Activated CD4-positive, alpha-beta T cell treated with anti-CD3 and anti-CD28 coated beads for 36 hours (primary cell): ENCODE data around the gene LRRC55. TPM values are rescaled to one million over a fixed set of nuclear protein-coding genes. Genes with fewer than 3 reads are reported as not detected.

ENCODE experiments used
- ATAC-seq: fragments of 200-7000 bp; cut with Tn5 transposase; one replicate; pipeline ENCODE4 v1.10.0; 2021; ENCODE audit warnings: mild to moderate bottlenecking, moderate library complexity
- CTCF ChIA-PET: fragments of 350-600 bp; sonication (Branson Sonifier 250); formaldehyde crosslinking; loops from one replicate; lab custom pipeline; 2021; ENCODE audit warnings: antibody characterized with exemption; lab: Charles Lee
- POLR2A ChIA-PET: fragments of 350-600 bp; sonication (Branson Sonifier 250); formaldehyde crosslinking; loops from one replicate; lab custom pipeline; 2021; ENCODE audit warnings: antibody characterized with exemption, inconsistent platforms; lab: Charles Lee
- DNase-seq: peaks from one replicate; pipeline ENCODE4 v3.0.0-alpha.2; 2020
- H3K27ac Mint-ChIP-seq: one replicate; pipeline ENCODE4 v1.8.0; 2021; ENCODE audit warnings: mixed read lengths
- H3K27me3 Mint-ChIP-seq: one replicate; pipeline ENCODE4 v1.8.0; 2021; ENCODE audit warnings: mixed read lengths
- H3K36me3 Mint-ChIP-seq: one replicate; pipeline ENCODE4 v1.8.0; 2021; ENCODE audit warnings: low read depth, mixed read lengths
- H3K4me1 Mint-ChIP-seq: one replicate; pipeline ENCODE4 v1.8.0; 2021; ENCODE audit warnings: mixed read lengths
- H3K4me3 Mint-ChIP-seq: one replicate; pipeline ENCODE4 v1.8.0; 2021; ENCODE audit warnings: mild to moderate bottlenecking, moderate library complexity, mixed read lengths
- H3K9me3 Mint-ChIP-seq: one replicate; pipeline ENCODE4 v1.8.0; 2021; ENCODE audit warnings: low read depth, mixed read lengths
- intact Hi-C, 2 experiments: fragments of 100-400 bp; cut with DNase I in 1 of 2; cut with micrococcal nuclease in 1 of 2; formaldehyde crosslinking; loops; one replicate each; pipeline versions ENCODE4 v1.14.2 to v1.15.1; 2022 to 2024; cut with DNase I, micrococcal nuclease
- total RNA-seq, 2 experiments: library from RNA; stranded (reverse); gene quantifications; one replicate each; pipeline ENCODE4 v1.2.3, GENCODE V29; 2021

LRRC55 gene
- total RNA-seq, 2 experiments from 2014 or later = not detected

- intact Hi-C loops = no loop called here
- H3K4me3 Mint-ChIP-seq = no peak overlapping the region
- H3K27me3 Mint-ChIP-seq = peaks cover 29% of the 10 kb centered on the region
- no peaks in the 10 kb centered on the region for H3K36me3 Mint-ChIP-seq
- H3K9me3 Mint-ChIP-seq = no peaks in the 10 kb centered on the region
- no peak for ATAC-seq
- no peak overlapping the region for H3K27ac Mint-ChIP-seq
- ChIA-PET CTCF (no interaction called here), POLR2A (no interaction called here)
- peaks cover 4% of the 10 kb centered on the region for H3K4me1 Mint-ChIP-seq
- DNase-seq = no peak
Observed at GRCh38 chr11:57180964-57181363, 789 bp upstream of the LRRC55 start.

DNA sequence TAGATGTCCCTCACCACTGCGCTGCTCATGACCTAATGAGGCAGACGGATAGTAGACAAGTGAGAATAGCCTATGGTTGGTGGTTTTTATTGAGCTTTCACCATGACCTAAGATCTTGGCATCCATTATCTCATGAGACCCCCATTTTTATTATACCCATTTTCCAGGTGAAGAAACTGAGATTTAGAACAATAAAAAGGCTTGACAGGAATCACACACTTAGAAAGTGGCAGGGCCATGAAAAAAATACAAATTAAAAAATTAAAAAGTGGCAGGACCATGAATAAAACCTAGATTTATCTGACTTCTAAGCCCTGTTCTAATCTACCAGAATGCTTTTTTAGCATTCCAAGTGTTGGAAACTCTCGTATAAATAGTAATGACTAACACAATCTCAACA lies 1.1 kb downstream of the LRRC55 start:
- ChIA-PET CTCF (no interaction called here), POLR2A (no interaction called here)
- Mint-ChIP-seq H3K36me3 (no peaks in the 10 kb centered on the region), H3K4me1 (peaks cover 4% of the 10 kb centered on the region), H3K4me3 (no peak overlapping the region), H3K9me3 (no peaks in the 10 kb centered on the region), H3K27ac (no peak overlapping the region), H3K27me3 (peaks cover 22% of the 10 kb centered on the region)
- ATAC-seq = no peak
- DNase-seq = no peak
- intact Hi-C loops = no loop called here

DNA sequence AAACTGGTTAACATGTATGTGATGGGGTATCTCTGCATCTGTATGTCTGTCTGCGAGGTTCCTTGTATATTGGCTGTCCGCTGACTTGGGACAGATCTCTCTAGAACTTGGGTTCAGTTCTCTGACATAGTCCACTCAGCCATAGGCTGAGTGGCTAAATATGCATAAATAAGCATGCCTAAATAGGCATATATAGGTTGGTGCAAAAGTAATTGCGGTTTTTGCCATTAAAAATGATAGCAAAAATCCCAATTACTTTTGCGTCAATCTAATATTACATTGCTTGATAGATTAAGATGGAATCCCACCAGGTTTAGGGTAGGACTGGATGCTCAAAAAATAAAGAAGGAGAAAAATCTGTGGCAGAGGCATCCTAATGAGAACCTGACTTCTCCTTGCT lies 8.8 kb downstream of the LRRC55 start:
- DNase-seq = no peak
- ATAC-seq = no peak
- Mint-ChIP-seq H3K9me3 (no peaks in the 10 kb centered on the region), H3K27ac (no peak overlapping the region), H3K4me3 (no peak overlapping the region), H3K27me3 (peaks cover 14% of the 10 kb centered on the region), H3K36me3 (no peaks in the 10 kb centered on the region), H3K4me1 (no peaks in the 10 kb centered on the region)
- intact Hi-C loops = no loop called here
- POLR2A ChIA-PET = no interaction called here
- CTCF ChIA-PET = no interaction called here

DNA sequence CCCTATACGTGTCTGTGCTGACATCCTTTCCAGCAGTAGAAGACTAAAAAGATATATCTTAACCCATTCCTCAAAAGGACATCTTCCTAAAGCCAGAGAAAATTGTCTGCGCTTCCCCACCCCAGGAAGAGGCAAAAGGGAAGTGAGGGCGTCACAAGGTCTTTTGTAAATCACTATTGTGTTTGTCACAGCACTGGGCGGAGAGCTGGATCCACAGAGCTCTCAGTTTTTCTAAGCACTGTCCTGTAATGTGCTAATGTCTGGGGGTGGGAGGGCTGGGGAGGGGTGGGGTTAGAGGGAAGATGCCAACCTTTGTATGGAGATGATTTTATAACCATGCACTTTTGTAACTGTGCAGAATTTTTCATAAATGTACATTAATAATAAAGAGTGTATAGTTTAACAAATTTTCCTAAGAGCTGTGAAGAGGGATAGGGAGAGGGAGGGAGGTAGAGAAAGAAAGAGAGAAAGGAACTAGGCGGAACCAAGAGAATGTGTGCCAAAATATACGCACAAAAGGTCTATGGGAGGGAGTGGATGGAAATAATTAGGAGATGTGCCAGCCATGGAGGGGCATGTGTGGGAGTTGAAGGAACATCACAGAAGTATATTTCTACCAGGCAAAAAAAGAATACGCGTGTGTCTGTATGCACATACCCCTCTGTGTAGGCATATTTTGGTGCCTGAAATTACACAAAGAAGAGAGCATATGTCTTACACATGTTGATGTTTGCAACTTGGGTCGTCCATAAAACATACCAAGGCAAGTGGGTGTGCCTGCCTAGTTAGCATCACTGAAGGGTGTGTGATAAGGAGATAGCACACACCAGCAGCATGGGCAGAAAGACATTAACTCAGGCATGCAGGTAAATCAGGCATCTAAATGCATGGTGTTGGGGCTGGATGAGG lies 9.8 kb downstream of the LRRC55 start:
- Mint-ChIP-seq H3K9me3 (no peaks in the 10 kb centered on the region), H3K27me3 (peaks cover 14% of the 10 kb centered on the region), H3K4me3 (no peak overlapping the region), H3K36me3 (no peaks in the 10 kb centered on the region), H3K27ac (no peak overlapping the region), H3K4me1 (no peaks in the 10 kb centered on the region)
- POLR2A ChIA-PET = no interaction called here
- DNase-seq = no peak
- CTCF ChIA-PET = no interaction called here
- no peak for ATAC-seq
- intact Hi-C loops = no loop called here

GRCh38 chr11:57192316-57192715 lies 10.6 kb downstream of the LRRC55 start:
- no peaks in the 10 kb centered on the region for H3K4me1 Mint-ChIP-seq
- no peak for ATAC-seq
- no peaks in the 10 kb centered on the region for H3K9me3 Mint-ChIP-seq
- no peak overlapping the region for H3K27ac Mint-ChIP-seq
- CTCF ChIA-PET = no interaction called here
- intact Hi-C loops = no loop called here
- H3K36me3 Mint-ChIP-seq = no peaks in the 10 kb centered on the region
- POLR2A ChIA-PET = no interaction called here
- peaks cover 14% of the 10 kb centered on the region for H3K27me3 Mint-ChIP-seq
- no peak overlapping the region for H3K4me3 Mint-ChIP-seq
- DNase-seq = no peak

- Mint-ChIP-seq H3K27me3 (peaks cover 9% of the 10 kb centered on the region), H3K36me3 (no peaks in the 10 kb centered on the region), H3K9me3 (no peaks in the 10 kb centered on the region), H3K4me3 (no peak overlapping the region), H3K27ac (no peak overlapping the region), H3K4me1 (no peaks in the 10 kb centered on the region)
- DNase-seq = no peak
- ChIA-PET POLR2A (interaction anchor here (0.6 kb wide), 1 partner anchor 659 kb away, joined by 3 read pairs; no protein-coding TSS in a partner anchor), CTCF (no interaction called here)
- intact Hi-C loops = no loop called here
- ATAC-seq = no peak
Observed at GRCh38 chr11:57196596-57196995, 14.8 kb downstream of the LRRC55 start.

DNA sequence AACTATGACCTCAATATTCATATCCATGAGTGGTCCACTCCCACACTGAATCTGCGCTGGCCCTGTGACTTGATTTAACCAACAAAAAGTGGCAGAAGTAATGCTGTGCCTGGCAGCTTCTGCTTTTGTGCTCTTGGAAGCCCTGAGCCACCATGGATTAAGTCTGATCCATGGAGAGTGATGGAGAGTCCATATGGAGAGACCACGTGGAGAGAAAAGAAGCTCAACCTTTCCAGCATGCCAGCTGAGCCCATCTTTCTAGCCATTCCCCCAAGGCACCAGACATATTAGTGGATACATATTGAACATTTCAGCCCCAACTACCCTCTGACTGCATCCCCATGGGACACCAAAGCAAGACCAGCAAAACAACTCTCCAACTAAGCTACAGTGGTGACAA lies 16.0 kb downstream of the LRRC55 start:
- no peak overlapping the region for H3K4me3 Mint-ChIP-seq
- CTCF ChIA-PET = no interaction called here

DNA sequence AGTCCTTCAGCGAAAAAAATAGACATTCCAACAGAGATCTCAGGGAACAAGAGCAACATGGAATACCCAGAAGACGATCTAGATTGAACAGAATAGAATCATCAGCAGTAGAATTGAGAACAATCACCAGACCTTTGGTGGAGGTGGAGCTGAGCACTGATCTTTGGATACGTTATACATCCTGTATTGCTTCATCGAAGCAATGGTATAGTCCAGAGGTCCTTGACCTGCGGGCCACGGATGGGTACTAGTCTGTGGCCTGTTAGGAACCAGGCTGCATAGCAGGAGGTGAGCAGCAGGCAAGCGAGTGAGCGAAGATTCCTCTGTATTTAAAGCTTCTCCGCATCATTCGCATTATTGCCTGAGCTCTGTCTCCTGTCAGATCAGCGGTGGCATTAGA lies 17.6 kb downstream of the LRRC55 start:
- H3K27me3 Mint-ChIP-seq = peaks cover 5% of the 10 kb centered on the region
- ChIA-PET CTCF (no interaction called here), POLR2A (no interaction called here)
- no peak overlapping the region for H3K4me3 Mint-ChIP-seq
- H3K27ac Mint-ChIP-seq = no peak overlapping the region
- no peak for ATAC-seq
- no peaks in the 10 kb centered on the region for H3K4me1 Mint-ChIP-seq
- intact Hi-C loops = no loop called here
- H3K9me3 Mint-ChIP-seq = no peaks in the 10 kb centered on the region
- DNase-seq = no peak
- H3K36me3 Mint-ChIP-seq = no peaks in the 10 kb centered on the region

More for the DNA sequence above, 16.0 kb downstream of the LRRC55 start:
- Mint-ChIP-seq H3K4me1 (no peaks in the 10 kb centered on the region), H3K27me3 (peaks cover 9% of the 10 kb centered on the region), H3K27ac (no peak overlapping the region), H3K36me3 (no peaks in the 10 kb centered on the region), H3K9me3 (no peaks in the 10 kb centered on the region)
- no peak for ATAC-seq
- DNase-seq = no peak
- POLR2A ChIA-PET = no interaction called here
- intact Hi-C loops = no loop called here

- CTCF ChIA-PET = no interaction called here
- no peak overlapping the region for H3K27ac Mint-ChIP-seq
- H3K27me3 Mint-ChIP-seq = peaks cover 6% of the 10 kb centered on the region
- H3K9me3 Mint-ChIP-seq = no peaks in the 10 kb centered on the region
- POLR2A ChIA-PET = no interaction called here
- intact Hi-C loops = no loop called here
- H3K4me3 Mint-ChIP-seq = no peak overlapping the region
- DNase-seq = no peak
- ATAC-seq = no peak
- H3K4me1 Mint-ChIP-seq = no peaks in the 10 kb centered on the region
- no peaks in the 10 kb centered on the region for H3K36me3 Mint-ChIP-seq
Observed at GRCh38 chr11:57200917-57201316, 19.2 kb downstream of the LRRC55 start.

- intact Hi-C loops = no loop called here
- DNase-seq (no peak), ATAC-seq (no peak)
- Mint-ChIP-seq H3K27me3 (peaks cover 10% of the 10 kb centered on the region), H3K9me3 (no peaks in the 10 kb centered on the region), H3K36me3 (no peaks in the 10 kb centered on the region), H3K27ac (no peak overlapping the region), H3K4me3 (no peak overlapping the region), H3K4me1 (no peaks in the 10 kb centered on the region)
- POLR2A ChIA-PET = no interaction called here
- CTCF ChIA-PET = interaction anchor here (1.6 kb wide), 1 partner anchor 47 kb away, joined by 3 read pairs; no protein-coding TSS in a partner anchor
Observed at GRCh38 chr11:57202281-57202680, 20.5 kb downstream of the LRRC55 start.

DNA sequence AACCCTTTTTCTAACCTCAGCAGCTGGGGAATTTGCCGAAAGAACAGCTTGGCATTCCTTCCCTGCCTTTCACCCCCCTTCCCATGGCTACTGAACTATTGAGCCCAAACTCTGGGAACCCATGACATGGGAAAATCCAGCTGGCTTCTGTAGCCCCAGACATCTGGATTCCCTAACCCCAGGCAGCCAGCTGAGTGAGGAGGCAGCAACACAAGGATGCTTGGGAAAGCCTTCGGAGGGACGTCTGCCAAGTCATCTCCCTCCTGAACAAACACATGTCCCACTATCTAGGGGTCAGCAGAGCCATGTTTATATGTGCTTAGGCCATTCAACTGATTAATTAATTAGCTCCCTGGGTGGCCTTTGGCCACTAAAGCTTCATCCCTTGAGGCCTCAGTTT lies 21.6 kb downstream of the LRRC55 start:
- Mint-ChIP-seq H3K27me3 (peaks cover 13% of the 10 kb centered on the region), H3K9me3 (no peaks in the 10 kb centered on the region), H3K4me3 (no peak overlapping the region), H3K27ac (no peak overlapping the region), H3K4me1 (no peaks in the 10 kb centered on the region), H3K36me3 (no peaks in the 10 kb centered on the region)
- ChIA-PET CTCF (interaction anchor here (1.6 kb wide), 1 partner anchor 46 kb away, joined by 3 read pairs; no protein-coding TSS in a partner anchor), POLR2A (no interaction called here)
- no peak for DNase-seq
- intact Hi-C loops = no loop called here
- no peak for ATAC-seq

DNA sequence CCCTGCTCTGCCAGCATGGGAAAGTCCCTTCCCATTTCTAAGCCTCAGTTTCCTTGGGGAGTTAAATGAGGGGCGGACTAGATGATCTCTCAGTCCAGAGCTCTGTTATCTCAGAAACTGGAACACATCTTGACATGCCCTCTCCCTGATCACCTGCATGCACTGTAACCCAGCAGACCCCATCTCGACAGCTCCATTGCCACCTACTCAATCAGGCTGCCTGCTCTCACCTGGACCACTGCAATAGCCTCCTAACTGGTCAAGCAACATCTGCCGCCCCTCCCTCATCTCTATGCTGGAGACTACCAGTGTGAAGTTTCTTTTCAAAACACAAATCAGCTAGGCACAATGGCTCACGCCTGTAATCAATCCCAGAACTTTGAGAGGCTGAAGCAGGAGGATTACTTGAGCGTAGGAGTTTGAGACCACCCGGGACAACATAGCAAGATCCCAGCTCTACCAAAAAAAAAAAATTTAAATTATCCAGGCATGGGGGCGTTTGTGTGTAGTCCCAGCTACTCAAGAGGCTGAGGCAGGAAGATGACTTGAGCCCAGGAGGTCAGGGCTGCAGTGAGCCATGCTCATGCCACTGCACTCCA lies 22.2 kb downstream of the LRRC55 start:
- intact Hi-C loops = no loop called here

More for the DNA sequence above, 22.2 kb downstream of the LRRC55 start:
- H3K4me3 Mint-ChIP-seq = no peak overlapping the region
- no peaks in the 10 kb centered on the region for H3K4me1 Mint-ChIP-seq
- peaks cover 14% of the 10 kb centered on the region for H3K27me3 Mint-ChIP-seq
- ATAC-seq (no peak), DNase-seq (no peak)
- H3K9me3 Mint-ChIP-seq = no peaks in the 10 kb centered on the region
- CTCF ChIA-PET = interaction anchor here (1.6 kb wide), 1 partner anchor 46 kb away, joined by 3 read pairs; no protein-coding TSS in a partner anchor
- POLR2A ChIA-PET = no interaction called here
- no peak overlapping the region for H3K27ac Mint-ChIP-seq
- H3K36me3 Mint-ChIP-seq = no peaks in the 10 kb centered on the region
